ENCODE measurements around the gene HYAL3. TPM values are rescaled to one million over a fixed set of nuclear protein-coding genes. Genes with fewer than 3 reads are reported as not detected.

The HYAL3 gene
- total and polyA plus RNA-seq, 2 of the 13 experiments (the other 11 are each of a cell fraction or from before 2014, with no cell fraction given), result 5.5 to 10.4 TPM

GRCh38 chr3:50271314-50271936, 27.8 kb downstream of the HYAL3 start (continued):
- TF ChIP-seq, protein P1, sequence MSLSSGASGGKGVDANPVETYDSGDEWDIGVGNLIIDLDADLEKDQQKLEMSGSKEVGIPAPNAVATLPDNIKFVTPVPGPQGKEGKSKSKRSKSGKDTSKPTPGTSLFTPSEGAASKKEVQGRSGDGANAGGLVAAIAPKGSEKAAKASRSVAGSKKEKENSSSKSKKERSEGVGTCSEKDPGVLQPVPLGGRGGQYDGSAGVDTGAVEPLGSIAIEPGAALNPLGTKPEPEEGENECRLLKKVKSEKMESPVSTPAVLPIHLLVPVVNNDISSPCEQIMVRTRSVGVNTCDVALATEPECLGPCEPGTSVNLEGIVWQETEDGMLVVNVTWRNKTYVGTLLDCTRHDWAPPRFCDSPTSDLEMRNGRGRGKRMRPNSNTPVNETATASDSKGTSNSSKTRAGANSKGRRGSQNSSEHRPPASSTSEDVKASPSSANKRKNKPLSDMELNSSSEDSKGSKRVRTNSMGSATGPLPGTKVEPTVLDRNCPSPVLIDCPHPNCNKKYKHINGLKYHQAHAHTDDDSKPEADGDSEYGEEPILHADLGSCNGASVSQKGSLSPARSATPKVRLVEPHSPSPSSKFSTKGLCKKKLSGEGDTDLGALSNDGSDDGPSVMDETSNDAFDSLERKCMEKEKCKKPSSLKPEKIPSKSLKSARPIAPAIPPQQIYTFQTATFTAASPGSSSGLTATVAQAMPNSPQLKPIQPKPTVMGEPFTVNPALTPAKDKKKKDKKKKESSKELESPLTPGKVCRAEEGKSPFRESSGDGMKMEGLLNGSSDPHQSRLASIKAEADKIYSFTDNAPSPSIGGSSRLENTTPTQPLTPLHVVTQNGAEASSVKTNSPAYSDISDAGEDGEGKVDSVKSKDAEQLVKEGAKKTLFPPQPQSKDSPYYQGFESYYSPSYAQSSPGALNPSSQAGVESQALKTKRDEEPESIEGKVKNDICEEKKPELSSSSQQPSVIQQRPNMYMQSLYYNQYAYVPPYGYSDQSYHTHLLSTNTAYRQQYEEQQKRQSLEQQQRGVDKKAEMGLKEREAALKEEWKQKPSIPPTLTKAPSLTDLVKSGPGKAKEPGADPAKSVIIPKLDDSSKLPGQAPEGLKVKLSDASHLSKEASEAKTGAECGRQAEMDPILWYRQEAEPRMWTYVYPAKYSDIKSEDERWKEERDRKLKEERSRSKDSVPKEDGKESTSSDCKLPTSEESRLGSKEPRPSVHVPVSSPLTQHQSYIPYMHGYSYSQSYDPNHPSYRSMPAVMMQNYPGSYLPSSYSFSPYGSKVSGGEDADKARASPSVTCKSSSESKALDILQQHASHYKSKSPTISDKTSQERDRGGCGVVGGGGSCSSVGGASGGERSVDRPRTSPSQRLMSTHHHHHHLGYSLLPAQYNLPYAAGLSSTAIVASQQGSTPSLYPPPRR (CRISPR knock-in tag; IDR thresholded peaks at IDR 0.05; ENCODE audit: borderline replicate concordance), result peak; percentile 40; the same call in 1 of the 2 replicates
- no peak for TF ChIP-seq TFDP1 (CRISPR knock-in tag; IDR thresholded peaks at IDR 0.05; ENCODE audit: borderline replicate concordance)
- no peak for TF ChIP-seq ZNF326 (CRISPR knock-in tag; IDR thresholded peaks at IDR 0.05; ENCODE audit: borderline replicate concordance)
- no peak for TF ChIP-seq MTF2 (CRISPR knock-in tag; IDR thresholded peaks at IDR 0.05; ENCODE audit: borderline replicate concordance)
- TF ChIP-seq REPIN1 (CRISPR knock-in tag; IDR thresholded peaks at IDR 0.05; ENCODE audit: borderline replicate concordance, low read depth), result 0 out of 2 replicates have a peak, but pooled peaks have one; percentile 51
- TF ChIP-seq ZNF546 (CRISPR knock-in tag; conservative IDR thresholded peaks at IDR 0.05), result 0 out of 2 replicates have a peak, but pooled peaks have one; percentile 2
- TF ChIP-seq GABPA (IDR thresholded peaks at IDR 0.05; ENCODE audit: low read depth, low read length), result no peak
- TF ChIP-seq GABPA (CRISPR knock-in tag; IDR thresholded peaks at IDR 0.05; ENCODE audit: low read depth), result peak; percentile 33; the same call in 1 of the 2 replicates
- TF ChIP-seq FOXJ3 (CRISPR knock-in tag; IDR thresholded peaks at IDR 0.05; ENCODE audit: borderline replicate concordance), result no peak
- TF ChIP-seq KDM2A (CRISPR knock-in tag; IDR thresholded peaks at IDR 0.05; ENCODE audit: borderline replicate concordance, low read depth), result peak; percentile 47
- peak; percentile 85 for TF ChIP-seq PATZ1 (CRISPR knock-in tag; IDR thresholded peaks at IDR 0.05)
- TF ChIP-seq ZNF747 (CRISPR knock-in tag; IDR thresholded peaks at IDR 0.05; ENCODE audit: borderline replicate concordance), result no peak
- TF ChIP-seq, protein P2, sequence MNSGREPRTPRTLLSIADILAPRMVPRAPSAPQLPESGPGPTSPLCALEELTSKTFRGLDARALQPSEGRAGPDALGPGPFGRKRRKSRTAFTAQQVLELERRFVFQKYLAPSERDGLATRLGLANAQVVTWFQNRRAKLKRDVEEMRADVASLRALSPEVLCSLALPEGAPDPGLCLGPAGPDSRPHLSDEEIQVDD (CRISPR knock-in tag; IDR thresholded peaks at IDR 0.05; ENCODE audit: borderline replicate concordance), result no peak
- TF ChIP-seq HNRNPH1 (optimal IDR thresholded peaks at IDR 0.05; ENCODE audit: low read depth, low read length), result no peak
- TF ChIP-seq, protein P3, sequence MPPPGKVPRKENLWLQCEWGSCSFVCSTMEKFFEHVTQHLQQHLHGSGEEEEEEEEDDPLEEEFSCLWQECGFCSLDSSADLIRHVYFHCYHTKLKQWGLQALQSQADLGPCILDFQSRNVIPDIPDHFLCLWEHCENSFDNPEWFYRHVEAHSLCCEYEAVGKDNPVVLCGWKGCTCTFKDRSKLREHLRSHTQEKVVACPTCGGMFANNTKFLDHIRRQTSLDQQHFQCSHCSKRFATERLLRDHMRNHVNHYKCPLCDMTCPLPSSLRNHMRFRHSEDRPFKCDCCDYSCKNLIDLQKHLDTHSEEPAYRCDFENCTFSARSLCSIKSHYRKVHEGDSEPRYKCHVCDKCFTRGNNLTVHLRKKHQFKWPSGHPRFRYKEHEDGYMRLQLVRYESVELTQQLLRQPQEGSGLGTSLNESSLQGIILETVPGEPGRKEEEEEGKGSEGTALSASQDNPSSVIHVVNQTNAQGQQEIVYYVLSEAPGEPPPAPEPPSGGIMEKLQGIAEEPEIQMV (CRISPR knock-in tag; IDR thresholded peaks at IDR 0.05; ENCODE audit: low read depth), result no peak
- TF ChIP-seq ZBTB8A (CRISPR knock-in tag; IDR thresholded peaks at IDR 0.05; ENCODE audit: borderline replicate concordance, low read depth), result no peak
- 0 out of 2 replicates have a peak, but pooled peaks have one; percentile 42 for TF ChIP-seq ZNF589 (CRISPR knock-in tag; conservative IDR thresholded peaks at IDR 0.05)
- TF ChIP-seq RCOR2 (CRISPR knock-in tag; IDR thresholded peaks at IDR 0.05), result peak; percentile 40; the same call in 1 of the 2 replicates
